ENCODE measurements around the gene UCK2.

- TF ChIP-seq ELF4 (IDR thresholded peaks at IDR 0.05) (no peak), FOXM1 (IDR thresholded peaks at IDR 0.05; ENCODE audit: borderline replicate concordance) (no peak), LEF1 (IDR thresholded peaks at IDR 0.05; ENCODE audit: borderline replicate concordance) (no peak), HDGF (IDR thresholded peaks at IDR 0.05; ENCODE audit: borderline replicate concordance) (no peak), SP1 (IDR thresholded peaks at IDR 0.05) (no peak), SUZ12 (IDR thresholded peaks at IDR 0.05) (no peak), BHLHE40 (IDR thresholded peaks at IDR 0.05; ENCODE audit: borderline replicate concordance) (no peak), FOXK2 (IDR thresholded peaks at IDR 0.05) (no peak), ARNT (IDR thresholded peaks at IDR 0.05) (no peak), FOXA1 (IDR thresholded peaks at IDR 0.05) (no peak), L3MBTL2 (conservative IDR thresholded peaks at IDR 0.05) (no peak), NFRKB (IDR thresholded peaks at IDR 0.05) (no peak), CTBP1 (IDR thresholded peaks at IDR 0.05; ENCODE audit: borderline replicate concordance) (no peak)
- TF ChIP-seq, protein P1, sequence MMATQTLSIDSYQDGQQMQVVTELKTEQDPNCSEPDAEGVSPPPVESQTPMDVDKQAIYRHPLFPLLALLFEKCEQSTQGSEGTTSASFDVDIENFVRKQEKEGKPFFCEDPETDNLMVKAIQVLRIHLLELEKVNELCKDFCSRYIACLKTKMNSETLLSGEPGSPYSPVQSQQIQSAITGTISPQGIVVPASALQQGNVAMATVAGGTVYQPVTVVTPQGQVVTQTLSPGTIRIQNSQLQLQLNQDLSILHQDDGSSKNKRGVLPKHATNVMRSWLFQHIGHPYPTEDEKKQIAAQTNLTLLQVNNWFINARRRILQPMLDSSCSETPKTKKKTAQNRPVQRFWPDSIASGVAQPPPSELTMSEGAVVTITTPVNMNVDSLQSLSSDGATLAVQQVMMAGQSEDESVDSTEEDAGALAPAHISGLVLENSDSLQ (IDR thresholded peaks at IDR 0.05) = no peak
These were observed 22.1 kb downstream of the UCK2 start for GRCh38 chr1:165849353-165850133.

Measured in HEK293T (cell line).